GM19372 (cell line): ENCODE results near the gene TUSC7.

Experiments used
- ATAC-seq: cut with Tn5 transposase; IDR thresholded peaks from one replicate; pipeline ENCODE4 v1.9.1; 2021; ENCODE audit warnings: mild to moderate bottlenecking, low read depth, moderate library complexity; ENCODE audit not compliant: unreplicated experiment

TUSC7 gene

DNA sequence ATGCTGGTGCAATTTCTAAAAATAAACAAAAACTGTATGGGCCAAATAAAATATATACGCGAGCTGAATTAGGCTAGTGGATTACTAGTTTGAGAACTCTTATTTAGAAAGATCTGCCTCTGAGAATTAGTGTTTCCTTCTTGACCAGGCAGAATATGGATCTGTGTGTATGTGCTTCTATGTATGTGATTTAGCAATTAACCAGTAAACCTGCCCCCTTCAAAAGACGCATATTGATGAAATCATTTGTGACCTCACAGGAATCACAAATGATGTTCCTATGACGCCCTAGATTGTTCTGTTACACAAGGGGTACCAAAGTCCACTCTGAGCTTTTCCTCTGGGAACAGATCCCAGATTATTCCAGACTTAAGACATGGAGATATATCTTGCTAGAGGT, at the start of gene TUSC7:
Gene TUSC7 (plus strand): TSS at position 301 of the 400 bp plus-strand sequence.
- no peak for ATAC-seq

DNA sequence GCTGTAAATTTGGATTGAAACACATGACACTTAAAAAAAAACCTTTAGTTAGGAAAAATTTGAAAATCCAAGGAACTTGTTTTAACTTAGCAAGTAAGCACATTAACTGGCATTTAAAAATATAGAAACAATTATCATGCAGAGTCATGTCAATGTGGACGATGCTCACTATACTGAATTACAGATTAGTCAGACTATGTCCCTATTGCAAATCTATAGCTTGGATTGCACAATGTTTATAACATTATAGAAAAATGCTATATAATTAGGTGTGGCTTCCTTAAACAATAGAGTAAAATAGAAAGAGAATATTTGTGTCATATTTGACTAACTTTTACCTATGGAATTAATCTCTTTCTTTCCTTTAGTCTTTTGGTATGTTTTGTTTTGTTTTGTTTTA, 48.4 kb upstream of the TUSC7 start:
- no peak for ATAC-seq

DNA sequence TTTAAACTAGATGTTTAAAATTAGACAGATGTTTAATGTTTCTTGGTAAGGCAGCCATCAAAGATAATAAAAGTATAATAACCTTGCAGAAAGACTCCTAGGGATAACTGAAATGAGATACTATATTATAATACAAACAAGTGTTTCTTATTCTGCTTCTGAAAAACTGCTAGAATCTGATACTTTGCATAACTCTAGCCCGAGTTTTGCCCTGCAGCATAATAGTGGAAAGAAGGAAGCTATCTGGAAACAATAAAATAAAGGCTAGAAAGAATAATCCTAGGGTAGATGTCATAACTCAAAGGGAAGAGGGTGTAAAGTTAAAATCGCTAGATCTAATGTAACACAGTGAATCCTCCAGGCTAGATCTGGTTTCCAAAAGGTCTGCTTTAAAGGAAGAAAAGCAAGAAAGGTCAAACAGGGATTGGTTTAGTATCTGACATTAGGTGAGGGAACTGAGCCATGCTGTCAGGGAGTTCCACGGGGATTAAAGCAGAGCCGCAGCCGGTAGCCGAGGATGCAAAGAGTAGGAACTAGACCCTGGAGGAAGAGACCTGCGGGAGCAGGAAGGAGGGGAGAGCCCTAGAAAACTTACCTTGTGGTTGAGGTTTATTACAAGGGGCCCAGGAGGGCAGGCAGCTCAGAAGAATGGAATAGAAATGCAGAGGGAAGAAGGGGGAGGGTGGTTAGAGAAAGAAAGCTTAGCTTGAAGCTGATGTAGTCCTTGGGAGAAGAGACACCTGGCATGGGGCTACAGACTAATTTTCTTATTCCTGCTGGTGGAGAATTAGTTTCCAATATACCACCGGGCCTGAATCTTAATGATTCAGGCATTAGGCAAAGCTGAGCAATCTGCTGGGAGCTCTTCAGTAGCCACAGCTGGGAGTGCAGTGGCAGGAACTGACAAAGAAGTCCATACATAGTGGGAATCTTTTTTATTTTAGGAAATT, 46.1 kb upstream of the TUSC7 start:
- no peak for ATAC-seq

DNA sequence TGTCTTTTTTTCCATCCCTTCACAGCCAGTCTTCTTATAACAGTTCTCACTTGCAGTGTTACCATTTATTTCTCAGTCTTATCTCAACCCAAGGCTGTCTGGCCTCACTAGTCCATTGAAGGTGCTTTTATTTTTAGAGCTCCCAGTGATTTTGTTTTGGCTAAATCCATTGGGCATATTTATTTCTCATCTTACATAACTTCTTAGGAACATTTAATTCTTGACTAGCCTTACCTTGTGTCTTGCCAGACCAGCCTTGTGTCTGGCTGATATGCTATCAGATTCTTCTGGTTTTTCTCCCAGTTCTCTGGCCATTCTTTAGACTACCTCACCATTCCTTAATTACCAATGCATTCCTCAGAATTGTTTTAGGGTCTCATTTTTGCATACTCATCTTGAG, 42.3 kb upstream of the TUSC7 start:
- ATAC-seq: no peak

DNA sequence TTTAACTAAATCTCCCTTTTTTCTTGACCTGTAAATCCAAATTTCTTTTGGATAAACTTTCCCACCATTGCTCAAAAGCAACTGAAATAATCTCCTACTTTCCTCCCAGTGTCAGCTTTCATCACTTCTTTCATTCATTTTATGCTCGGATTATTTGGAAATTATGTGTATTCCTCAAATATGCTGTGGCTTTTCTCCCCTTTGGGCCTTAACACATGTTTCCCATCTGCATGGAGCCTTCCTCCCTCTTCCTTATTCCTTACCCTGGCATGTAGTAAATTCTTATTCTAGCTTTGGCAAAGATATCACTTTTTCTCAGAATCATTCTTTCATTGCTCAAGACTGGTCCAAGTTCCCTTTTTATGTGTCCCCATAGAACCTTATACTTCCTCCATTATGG, 41.8 kb upstream of the TUSC7 start:
- no peak for ATAC-seq

DNA sequence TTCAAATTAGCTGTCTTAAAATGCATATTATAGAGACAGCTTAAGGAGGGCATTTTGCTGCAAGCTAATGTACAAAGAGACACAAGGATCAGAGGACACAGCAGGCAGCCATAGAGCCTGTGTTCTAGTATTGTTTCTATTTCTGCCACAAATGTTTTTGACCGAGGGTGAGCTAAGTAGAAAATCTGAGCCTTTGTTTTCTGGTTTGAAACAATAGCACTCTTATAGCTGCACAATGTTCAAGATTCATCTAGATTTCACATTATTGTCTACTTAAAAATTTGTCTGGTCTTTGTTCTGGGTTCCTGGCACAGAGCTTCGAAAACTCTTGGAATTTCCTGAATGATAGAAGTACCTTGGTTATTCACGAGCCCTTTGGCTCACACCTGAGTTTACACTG, 40.0 kb upstream of the TUSC7 start:
- no peak for ATAC-seq

DNA sequence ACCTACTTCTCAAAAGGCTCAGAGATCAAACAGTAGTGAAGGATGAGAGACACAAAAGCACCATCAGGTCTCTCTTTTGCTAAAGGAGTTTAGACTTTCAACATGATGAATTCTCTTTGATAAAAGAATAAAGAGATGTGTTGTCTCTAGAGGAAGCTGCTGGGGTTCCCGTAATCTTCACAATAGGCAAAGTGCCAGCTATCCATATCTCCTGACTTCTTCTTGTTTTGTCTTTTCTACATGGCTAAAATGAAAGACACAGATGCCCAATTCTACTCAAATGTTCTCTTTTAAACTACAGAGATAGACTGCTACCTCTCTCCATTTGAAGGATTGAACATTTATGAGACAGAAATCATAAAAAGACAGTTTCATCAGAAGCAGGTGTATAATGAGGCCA, 38.4 kb upstream of the TUSC7 start:
- ATAC-seq: no peak

DNA sequence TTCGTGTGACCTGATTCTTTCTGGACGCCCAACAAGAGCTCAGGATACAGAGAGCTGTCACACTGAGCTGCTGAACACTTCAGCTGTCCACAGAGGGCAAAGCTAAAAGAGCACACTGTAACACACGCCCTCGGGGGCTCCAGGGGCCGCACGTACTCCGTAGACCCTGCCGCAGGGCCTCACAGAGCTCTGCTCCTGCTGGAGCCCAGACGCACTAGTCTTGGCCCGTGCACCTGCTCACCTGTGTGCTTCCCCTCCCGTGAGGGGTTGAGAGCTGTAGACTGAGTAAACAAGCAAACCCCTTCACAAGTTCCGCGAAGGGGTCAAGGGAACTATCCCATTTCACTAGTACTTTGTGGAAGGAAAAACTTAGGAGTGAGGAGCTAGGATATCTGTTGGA, 30.7 kb upstream of the TUSC7 start:
- no peak for ATAC-seq

DNA sequence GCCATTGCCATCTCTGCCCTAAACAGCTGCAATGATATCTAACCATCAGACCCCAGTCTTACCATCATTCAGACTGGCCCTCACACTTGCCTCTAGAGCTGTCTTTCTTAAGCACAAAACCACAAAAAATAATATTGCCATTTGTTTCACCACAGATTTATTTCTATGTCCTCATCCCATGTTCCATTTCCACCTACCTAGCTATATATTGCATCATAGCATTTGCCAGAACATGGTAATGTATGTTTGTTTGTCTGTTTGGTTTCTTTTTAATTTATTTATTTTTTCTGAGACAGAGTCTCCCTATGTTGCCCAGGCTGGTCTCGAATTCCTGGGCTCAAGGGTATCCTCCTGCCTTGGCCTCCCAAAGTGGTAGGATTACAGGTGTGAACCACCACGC, 18.5 kb upstream of the TUSC7 start:
- no peak for ATAC-seq

DNA sequence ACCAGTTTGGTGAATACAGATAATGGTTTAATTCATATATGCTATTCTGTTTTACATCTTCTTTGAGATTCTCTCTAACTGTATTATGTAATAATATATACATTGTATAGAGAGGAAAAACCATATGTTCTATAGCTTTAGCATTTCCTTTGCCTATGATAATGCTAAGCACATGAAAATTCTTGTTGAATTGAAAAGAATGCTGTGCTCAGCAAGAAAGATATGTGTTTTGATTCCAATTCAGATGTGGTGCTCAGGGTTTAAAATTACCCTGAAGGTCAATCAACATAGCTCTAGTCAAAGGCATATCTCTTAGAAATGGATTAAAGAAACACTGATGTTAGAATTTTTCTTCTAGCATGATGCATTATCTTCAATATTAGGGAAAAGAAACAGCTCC, 8.5 kb upstream of the TUSC7 start:
- no peak for ATAC-seq

DNA sequence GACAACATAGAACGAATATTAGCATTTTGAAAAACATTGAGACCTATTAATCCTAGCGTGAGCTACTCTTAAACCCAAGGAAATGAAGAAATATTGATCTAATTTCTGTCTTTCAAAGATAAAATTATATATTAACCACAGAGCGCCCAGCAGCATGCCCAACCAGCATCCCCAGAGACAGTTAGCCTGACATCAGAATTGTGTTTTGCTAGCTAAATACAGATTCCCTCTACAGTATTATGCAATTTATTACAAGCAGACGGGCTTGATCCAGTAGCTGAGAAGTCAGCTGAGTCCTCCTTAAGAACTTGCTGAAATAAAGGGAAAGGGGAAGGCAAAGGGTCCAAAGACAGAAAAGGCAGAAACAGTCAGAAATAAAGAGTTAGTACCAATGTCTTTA, 7.2 kb upstream of the TUSC7 start:
- ATAC-seq: no peak

DNA sequence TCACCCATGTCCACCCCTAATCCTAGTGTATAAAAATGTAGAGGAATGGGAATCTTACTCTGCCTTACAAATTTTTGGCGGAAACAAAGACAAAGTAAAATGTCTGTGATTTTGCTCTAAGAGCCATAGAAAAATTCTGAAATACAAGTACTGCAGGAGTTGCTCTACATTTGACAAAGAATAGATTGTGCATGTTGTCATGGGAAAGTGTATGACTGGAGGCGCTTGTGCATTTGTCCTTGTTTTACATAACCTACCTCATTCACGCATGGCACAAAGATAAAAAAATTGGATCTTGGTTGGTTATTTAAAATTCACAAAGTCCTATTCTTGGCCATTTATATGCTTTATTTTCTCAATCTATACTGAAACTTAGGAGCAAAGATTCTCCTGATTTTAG, 2.0 kb upstream of the TUSC7 start:
- ATAC-seq: no peak

DNA sequence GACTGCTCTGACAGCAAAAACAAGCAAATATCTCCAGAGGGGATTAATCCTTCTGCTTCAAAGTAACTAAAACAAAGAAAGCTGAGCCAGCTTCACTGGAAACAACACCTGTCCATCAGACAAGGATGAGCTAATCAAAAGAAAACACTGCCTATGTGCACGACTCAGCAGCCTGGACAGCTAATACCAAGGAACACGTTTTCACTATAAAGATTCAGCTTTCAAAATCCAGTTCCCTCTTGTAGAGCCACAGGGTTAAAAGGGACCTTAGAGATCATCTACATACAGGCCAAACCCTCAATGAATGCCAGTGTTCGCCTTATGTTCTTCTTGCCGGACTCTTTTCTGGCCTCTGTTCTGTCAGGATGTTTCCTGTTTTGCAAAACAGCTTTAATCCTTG, 6.9 kb downstream of the TUSC7 start:
- no peak for ATAC-seq

DNA sequence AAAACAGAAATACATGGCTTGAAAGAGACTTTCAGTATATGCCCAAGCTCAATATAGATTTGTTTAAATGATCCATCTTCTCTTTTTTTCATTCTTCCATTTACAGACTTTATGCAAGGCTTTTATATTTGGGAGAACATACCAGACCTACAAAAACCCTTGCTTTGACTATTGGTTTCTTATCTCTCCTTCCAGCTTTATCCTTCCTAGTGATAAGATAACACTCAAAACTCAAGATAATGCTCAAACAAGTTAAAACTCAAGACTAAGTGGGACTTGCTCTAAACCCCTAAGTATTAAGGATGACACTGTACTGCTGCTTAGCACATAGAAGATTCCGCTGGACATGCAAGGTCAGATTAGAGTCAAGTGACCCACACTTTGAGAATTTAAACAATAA, 8.0 kb downstream of the TUSC7 start:
- no peak for ATAC-seq

DNA sequence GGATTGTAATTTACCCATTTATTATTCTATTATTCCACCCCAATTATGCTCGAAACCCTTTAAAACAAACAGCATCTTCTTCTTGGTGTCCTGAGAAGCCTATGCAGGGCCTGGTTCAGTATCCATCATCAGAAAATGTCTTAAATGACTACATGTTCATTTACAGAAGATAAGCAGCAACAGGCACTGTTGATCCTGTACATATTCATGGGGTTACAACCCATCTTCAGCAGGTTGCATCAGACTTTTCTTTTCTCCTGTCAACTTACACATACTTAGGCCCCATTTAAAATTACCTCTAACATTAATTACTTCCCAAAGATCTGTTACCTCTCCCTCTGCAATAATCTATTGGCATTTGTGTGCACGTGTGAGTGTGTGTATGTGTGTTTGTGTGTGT, 18.9 kb downstream of the TUSC7 start:
- ATAC-seq: no peak

DNA sequence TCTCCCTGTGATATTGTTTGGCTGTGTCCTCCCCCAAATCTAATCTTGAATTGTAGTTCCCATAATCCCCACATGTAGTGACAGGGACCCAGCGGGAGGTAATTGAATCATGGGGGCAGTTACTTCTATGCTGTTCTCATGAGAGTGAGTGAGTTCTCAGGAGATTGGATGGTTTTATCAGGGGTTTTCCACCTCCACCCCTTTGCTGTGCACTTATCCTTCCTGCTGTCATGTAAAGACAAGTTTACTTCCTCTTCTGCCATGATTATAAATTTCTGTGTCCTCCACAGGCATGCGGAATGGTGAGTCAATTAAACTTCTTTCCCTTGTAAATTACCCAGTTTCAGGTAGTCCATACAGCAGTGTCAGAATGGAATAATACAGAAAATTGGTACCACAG, 24.7 kb downstream of the TUSC7 start:
- no peak for ATAC-seq

DNA sequence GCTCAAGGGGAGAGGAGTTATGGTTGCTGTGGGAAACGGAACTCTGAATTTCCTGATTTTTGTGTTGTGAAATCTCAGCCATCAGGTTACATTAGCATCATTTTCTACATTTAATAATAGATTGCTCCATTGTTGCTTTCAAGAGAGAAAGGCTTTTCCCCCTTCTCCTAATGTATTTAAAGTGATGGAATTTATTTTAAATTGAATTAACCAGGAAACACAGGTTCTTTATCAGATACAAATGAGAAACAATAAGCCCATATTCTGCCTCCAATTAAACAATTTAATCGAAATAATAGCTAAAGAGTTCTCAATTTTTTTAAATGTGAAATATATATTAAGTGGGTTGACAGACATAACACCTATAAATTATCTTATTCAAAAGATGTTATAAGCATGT, 30.1 kb downstream of the TUSC7 start:
- ATAC-seq: no peak

DNA sequence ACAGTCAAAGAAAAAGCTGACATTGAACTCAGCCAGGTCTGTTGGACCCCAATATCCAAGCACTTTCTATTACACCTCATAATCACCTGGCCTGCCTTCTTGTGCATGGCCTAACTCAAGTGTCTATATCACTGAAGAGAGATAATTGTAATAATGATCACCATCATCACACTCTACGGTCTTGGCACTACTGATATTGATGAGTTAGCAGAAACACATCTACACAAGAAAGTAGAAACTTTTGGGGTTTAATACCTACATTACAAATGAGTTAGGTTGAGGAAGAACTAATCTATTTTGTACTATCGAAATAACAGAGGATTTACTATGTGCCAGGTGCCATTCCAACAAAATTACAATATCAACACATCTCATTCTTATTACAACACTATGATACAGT, 30.7 kb downstream of the TUSC7 start:
- ATAC-seq: no peak

DNA sequence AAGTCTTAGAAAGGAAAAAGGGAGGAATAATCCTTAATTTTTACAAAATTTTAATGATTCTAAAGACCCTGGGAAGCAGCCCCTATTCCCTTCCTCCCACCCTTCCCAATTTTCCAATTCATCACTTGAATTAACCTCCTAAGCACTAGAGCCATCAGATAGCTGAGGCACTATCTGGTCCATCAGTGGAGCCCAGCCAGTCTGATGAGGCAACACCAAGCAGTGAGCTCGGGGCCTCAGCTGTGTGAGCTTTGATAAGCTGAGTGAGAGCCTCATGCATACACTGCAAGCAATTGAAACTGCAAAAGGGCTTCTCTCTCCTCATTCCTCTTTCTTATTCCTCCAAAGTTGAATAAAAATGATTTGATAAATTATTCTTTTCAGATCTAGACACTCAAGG, 31.9 kb downstream of the TUSC7 start:
- ATAC-seq: no peak

DNA sequence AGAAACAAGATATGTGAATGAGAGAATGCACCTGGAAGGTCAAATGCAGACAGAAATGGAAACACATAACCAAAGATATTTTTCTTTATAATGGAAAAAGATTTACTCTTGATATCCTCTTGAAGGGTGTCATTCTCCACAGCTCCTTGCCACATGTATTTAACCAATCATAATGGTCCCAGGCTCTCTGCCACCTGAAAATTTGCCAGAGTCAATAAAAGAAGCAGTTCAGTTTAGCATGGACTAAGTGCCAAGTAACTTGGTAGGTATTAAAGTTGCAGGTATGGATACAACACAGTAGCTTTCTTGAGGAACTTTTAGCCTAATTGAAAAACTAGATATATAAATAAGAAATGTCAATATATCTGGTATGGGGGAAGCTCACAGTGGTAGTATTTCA, 33.5 kb downstream of the TUSC7 start:
- no peak for ATAC-seq

DNA sequence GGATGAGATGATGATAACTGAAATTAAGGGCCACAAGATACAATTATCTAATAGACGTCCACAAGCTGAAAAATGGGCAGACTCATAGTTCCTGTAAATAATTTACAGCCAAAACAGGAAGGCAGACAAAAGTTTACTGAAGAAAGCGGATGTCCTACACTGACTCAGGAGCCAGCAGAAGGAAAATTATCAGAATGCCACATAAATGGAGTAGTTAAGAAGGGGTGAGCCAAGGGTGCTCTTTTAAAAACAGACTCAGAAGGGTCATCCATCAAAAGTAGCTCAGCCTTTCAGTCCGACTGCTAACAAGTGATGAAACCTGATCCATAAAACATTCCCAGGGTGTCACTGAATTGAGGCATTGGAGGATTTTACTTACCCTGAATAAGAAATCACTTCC, 39.8 kb downstream of the TUSC7 start:
- no peak for ATAC-seq

DNA sequence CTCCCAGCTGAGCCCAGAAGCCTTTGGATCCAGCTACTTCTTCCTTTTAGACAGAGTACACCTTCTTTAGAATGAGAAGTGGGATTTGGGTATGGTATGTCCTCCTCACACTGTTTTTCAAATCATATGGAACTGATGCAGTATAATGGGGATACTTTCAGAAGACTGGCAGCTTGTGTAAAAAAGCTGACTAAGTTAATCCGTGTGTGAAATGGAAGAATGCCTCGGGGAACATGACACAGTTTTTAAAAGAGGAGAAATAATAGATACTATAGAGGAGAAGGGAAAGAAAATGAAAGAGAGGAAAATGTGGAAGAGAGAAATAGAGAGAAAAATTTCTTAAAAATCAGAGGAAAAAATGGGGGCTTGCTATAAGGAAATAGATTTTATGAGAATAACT, 47.7 kb downstream of the TUSC7 start:
- ATAC-seq: no peak

DNA sequence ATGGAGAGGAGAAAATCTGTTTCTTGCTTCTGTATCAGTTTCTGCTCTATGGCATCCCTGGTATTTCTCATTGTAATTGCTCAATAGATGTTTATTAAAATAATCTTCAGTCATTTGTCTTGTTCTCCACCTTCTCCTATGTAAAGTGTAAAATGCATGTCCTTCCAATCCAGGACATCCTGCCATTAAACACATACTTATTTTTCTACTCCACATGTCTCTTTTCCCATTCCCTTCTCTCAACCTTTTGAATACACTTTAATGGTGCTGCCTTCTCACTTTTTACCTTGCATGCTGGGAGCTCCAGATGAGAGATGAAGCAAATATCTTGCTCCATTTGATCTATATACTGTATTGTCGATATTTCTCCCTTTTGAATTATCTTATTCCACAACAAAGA, 49.7 kb downstream of the TUSC7 start:
- no peak for ATAC-seq
